COLO668 (cell line): ENCODE results near the gene VIL1.

Experiments used
- DNase-seq: peaks from one replicate; lab custom pipeline; 2025; ENCODE audit not compliant: unreplicated experiment; lab: John Stamatoyannopoulos, UW

VIL1 gene

GRCh38 chr2:218394298-218395089, 24.4 kb upstream of the VIL1 start:
- no peak for DNase-seq

GRCh38 chr2:218395090-218395444, 23.9 kb upstream of the VIL1 start:
- DNase-seq: no peak

GRCh38 chr2:218395456-218395825, 23.5 kb upstream of the VIL1 start:
- DNase-seq: no peak

- peak; percentile 92 for DNase-seq
Measured at GRCh38 chr2:218395826-218396687, 22.9 kb upstream of the VIL1 start.

GRCh38 chr2:218396688-218397462, 22.0 kb upstream of the VIL1 start:
- peak; percentile 93 for DNase-seq

- no peak for DNase-seq
Measured at GRCh38 chr2:218397463-218397819, 21.5 kb upstream of the VIL1 start.

- DNase-seq: peak; percentile 81
Measured at GRCh38 chr2:218397820-218398436, 21.0 kb upstream of the VIL1 start.

GRCh38 chr2:218398437-218399390, 20.2 kb upstream of the VIL1 start:
- peak; percentile 90 for DNase-seq

GRCh38 chr2:218399391-218400166, 19.3 kb upstream of the VIL1 start, which contains the start of gene CTDSP1:
CTDSP1 (plus strand) TSS chr2:218399868; CDS start chr2:218400091, 223 bp downstream.
- DNase-seq: peak; percentile 98

GRCh38 chr2:218400167-218400929, 18.6 kb upstream of the VIL1 start:
- peak; percentile 36 for DNase-seq

- DNase-seq: no peak
Measured at GRCh38 chr2:218400930-218401881, 17.7 kb upstream of the VIL1 start.

- no peak for DNase-seq
Measured at GRCh38 chr2:218401890-218402289, 17.0 kb upstream of the VIL1 start.

GRCh38 chr2:218402491-218402901, 16.4 kb upstream of the VIL1 start:
- no peak for DNase-seq

- no peak for DNase-seq
Measured at GRCh38 chr2:218402911-218403411, 16.0 kb upstream of the VIL1 start.

- DNase-seq: no peak
Measured at GRCh38 chr2:218403810-218404209, 15.1 kb upstream of the VIL1 start.

- DNase-seq: no peak
Measured at GRCh38 chr2:218404351-218405085, 14.4 kb upstream of the VIL1 start.
